Cardiac fibroblast (primary cell): Measurements from ENCODE around the gene CHST9.

Source experiments
- DNase-seq, 2 donors: peaks; one replicate each; pipeline versions ENCODE4 v3.0.0 to v3.0.0-alpha.2; 2010; ENCODE audit warnings: low read depth in 2 of 2
- H3K4me3 ChIP-seq, 2 donors: replicated peaks in 1 of 2; 1 replicate in 1 of 2; 2 replicates in 1 of 2; pipeline ENCODE4 v1.5.1; 2011; ENCODE audit warnings: low read depth in 2 of 2, low read length in 2 of 2, mild to moderate bottlenecking in 2 of 2, moderate library complexity in 1 of 2
- CTCF ChIP-seq: IDR thresholded peaks from one replicate; pipeline ENCODE4 v1.5.1; 2011; ENCODE audit warnings: low read depth, mild to moderate bottlenecking, low read length, inconsistent platforms

Gene CHST9

GRCh38 chr18:27010784-27011183, 174.3 kb downstream of the CHST9 start:
- no peak for DNase-seq
- TF ChIP-seq CTCF: no peak

DNA sequence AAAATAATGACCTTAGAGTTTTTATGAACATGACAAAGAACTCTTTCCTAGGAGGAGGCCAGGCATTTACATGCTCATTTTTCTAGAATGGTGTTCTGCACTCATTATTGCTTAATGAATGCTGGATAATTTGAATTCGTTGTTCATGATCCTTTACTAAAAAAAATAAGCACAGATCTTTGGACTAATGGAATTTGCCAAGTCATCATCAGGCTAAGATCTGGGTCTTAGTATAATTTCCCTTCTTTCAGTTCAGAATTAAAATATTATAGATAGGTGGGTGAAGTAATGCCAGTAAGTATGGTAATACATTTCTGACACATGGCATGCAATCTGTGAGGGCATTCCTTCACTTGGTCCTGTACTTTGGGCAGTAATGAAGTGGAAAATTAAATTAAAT, 175.8 kb downstream of the CHST9 start:
- no peak overlapping the region for H3K4me3 ChIP-seq
- no peak for TF ChIP-seq CTCF
- no peak for DNase-seq

More at GRCh38 chr18:27010784-27011183, 174.3 kb downstream of the CHST9 start:
- H3K4me3 ChIP-seq: no peak overlapping the region

- no peak for TF ChIP-seq CTCF
- no peak for DNase-seq
- H3K4me3 ChIP-seq: no peak overlapping the region
Observed at GRCh38 chr18:27008575-27008974, 176.5 kb downstream of the CHST9 start.

DNA sequence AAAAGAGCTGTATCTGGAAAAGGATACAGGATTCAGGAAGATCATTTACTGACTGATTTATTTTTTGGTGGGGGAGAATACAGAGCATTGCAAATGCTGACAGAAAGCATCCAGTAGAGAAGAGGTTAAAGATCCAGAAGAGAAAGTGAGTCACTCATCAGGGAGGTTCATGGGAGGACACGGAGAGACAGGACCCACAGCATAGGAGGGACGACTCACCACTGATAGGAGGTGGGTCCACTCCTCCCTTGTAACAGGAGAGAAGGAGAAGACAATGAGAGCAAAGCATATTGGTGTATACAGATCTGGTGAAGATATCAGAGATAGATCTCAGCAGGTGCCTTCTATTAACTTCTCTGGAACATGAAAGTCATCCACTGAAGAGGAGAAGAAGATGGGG, 177.2 kb downstream of the CHST9 start:
- H3K4me3 ChIP-seq: no peak overlapping the region
- TF ChIP-seq CTCF: no peak
- no peak for DNase-seq

DNA sequence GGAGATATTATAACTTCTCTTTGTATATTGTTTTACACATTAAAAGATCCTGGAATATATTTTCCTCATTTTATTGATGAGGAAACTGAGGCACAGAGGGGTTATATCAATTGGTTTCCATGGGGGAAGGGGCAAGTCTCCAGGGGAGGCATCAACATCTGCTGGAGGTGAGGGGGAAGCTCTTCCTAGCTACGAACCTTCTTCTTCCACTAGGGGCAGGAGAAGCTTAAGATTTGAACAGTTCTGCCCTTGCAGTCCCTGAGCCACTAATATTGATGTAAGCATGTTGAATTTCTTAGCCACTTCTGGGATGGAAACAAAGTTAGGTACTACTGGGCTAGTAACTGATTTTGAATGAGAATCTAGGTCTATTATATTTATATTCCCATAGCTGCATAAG, 179.5 kb downstream of the CHST9 start:
- DNase-seq: peak; percentile 5 to 10
- peak; percentile 26 for TF ChIP-seq CTCF

DNA sequence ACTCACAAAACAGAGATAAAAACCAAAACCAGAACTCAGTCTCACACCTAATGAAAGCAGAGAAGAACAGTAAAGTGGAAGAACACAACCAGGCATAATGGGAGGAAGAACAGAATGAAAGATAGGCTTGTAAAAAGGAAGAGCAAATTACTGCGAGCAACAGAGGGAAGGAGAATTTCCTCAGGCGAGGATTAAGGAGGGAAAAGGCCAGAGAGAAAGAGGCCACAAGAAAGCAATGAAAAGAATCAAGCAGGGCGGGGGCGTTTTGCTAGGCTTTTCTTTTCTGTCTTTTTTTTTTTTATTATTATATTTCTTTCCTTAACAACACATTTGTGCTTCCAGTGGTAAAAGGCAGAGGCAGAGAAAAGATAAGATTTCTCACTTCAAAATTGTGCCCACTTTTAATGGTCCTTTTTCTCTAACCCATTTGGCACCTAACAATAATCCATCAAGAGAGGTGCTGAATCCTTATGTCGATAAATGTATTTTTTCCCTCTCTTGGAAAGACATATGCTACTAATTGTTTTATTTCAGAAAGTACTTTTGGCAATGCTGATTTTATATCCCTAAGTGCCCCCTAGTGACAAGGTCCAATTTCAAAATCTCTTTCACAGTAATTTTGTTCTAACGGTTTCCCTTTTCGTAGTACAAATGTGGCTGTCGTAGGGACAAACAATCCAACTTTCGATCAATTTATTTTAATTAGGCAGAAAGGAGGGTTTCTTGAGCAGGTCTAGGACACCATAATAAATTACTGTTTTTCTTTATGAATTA, 180.9 kb downstream of the CHST9 start:
- no peak overlapping the region for H3K4me3 ChIP-seq
- peak; percentile 33 for TF ChIP-seq CTCF
- peak; percentile 21 to 30 for DNase-seq

More for the DNA sequence above, 179.5 kb downstream of the CHST9 start:
- no peak overlapping the region for H3K4me3 ChIP-seq

- no peak for DNase-seq
- TF ChIP-seq CTCF: no peak
- H3K4me3 ChIP-seq: no peak overlapping the region
Observed at GRCh38 chr18:26999797-27000196, 185.3 kb downstream of the CHST9 start.
